CD4-positive, alpha-beta T cell treated with Interleukin-17A for 1 hour (primary cell): ENCODE results near the gene MYBL2.

Experiments
- DNase-seq: peaks from one replicate; pipeline ENCODE4 v3.0.0-alpha.2; 2020

The MYBL2 gene

GRCh38 chr20:43686820-43687219 lies 19.9 kb downstream of the MYBL2 start:
- no peak for DNase-seq

GRCh38 chr20:43689165-43689564 lies 22.3 kb downstream of the MYBL2 start:
- DNase-seq = no peak

GRCh38 chr20:43690943-43691598 lies 24.2 kb downstream of the MYBL2 start:
- DNase-seq = no peak

- peak; percentile 49 for DNase-seq
Measured at GRCh38 chr20:43691928-43692524, 25.1 kb downstream of the MYBL2 start.

GRCh38 chr20:43694763-43695162 lies 27.8 kb downstream of the MYBL2 start:
- no peak for DNase-seq

GRCh38 chr20:43695571-43695970 lies 28.7 kb downstream of the MYBL2 start:
- DNase-seq = no peak

GRCh38 chr20:43699941-43700565 lies 33.1 kb downstream of the MYBL2 start:
- DNase-seq = no peak

GRCh38 chr20:43700627-43701026 lies 33.7 kb downstream of the MYBL2 start:
- DNase-seq = no peak

GRCh38 chr20:43702502-43702901 lies 35.6 kb downstream of the MYBL2 start:
- DNase-seq = no peak

GRCh38 chr20:43710370-43711044 lies 43.6 kb downstream of the MYBL2 start:
- no peak for DNase-seq

DNA sequence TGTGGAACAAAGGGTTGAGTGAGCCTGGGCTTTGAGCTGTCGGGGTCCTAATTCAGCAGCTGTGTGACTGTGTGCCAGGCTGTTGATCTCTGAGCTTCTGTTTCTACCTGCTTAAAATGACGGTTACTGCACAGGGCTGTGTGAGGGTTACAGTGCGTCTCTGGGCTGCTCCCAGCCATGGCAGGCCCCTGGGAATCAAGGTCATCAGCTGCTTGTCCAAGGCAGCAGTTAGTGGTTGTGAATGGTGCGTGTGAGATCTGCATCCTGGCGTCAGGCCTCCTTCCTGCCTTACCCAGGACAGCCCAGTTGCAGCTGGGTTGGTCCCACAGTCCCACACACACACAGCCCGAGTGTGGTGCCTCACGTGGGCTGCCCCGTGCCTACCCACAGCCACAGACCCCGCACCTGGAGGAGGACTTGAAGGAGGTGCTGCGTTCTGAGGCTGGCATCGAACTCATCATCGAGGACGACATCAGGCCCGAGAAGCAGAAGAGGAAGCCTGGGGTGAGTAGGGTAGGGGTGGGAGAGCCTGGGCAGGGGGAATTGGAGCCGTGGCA lies 44.3 kb downstream of the MYBL2 start:
- DNase-seq = no peak

DNA sequence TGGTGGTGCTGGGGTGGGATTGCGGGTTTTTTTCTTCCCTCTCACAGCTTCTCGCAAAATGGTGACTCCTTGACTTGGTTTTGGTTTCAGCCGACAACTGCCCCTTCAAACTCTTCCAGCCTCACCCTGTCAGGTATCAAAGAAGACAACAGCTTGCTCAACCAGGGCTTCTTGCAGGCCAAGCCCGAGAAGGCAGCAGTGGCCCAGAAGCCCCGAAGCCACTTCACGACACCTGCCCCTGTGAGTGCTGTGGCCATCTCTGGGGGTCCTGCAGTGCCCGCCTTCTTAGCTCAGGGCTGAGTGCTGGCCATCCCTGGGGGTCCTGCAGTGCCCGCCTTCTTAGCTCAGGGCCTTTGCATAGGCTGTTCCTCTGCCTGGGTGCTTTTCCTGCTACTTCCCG lies 48.1 kb downstream of the MYBL2 start:
- DNase-seq = no peak

GRCh38 chr20:43715511-43715910 lies 48.6 kb downstream of the MYBL2 start:
- DNase-seq = no peak

GRCh38 chr20:43716123-43716522 lies 49.2 kb downstream of the MYBL2 start:
- DNase-seq = no peak

DNA sequence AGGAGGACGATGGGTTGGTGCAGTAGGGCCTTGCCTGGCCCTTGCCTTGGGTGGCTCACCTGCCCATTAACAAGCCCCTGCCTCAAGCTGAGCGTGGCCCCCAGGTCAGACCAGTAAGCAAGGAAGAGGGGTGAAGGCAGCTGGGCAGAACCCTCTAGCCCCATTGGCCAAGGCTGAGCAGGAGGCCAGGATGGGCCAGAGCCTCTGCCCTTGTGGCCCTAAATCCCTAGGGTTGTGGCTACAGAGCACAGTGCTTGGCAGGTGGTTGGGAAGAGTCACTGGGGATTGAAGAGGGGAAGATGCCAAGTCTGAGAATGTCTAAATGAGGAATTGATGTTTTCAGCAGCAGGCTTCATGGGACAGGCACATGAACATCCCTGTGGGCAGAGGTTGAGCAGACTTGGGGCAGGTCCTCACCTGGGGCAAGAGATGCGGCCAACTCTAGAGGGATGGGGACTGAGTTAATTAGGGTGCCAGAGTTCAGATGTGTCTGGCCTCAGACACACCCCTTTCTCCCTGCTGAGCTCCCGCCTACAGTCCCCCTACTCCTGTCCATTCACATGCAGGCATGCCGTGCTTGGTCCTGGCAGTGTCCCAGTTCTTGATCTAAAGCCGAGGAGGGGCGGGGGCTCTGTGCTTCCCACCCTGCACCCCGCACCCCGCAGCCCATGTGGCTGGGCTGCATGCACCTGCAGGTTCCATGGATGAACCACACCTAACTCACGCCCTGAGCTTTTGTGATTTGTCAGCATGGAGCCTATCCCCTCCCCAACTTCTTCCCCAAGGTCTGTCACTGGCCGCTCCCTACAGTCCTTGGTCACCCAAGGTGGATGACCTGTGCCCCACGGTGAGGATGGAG lies 50.1 kb downstream of the MYBL2 start:
- DNase-seq = no peak

DNA sequence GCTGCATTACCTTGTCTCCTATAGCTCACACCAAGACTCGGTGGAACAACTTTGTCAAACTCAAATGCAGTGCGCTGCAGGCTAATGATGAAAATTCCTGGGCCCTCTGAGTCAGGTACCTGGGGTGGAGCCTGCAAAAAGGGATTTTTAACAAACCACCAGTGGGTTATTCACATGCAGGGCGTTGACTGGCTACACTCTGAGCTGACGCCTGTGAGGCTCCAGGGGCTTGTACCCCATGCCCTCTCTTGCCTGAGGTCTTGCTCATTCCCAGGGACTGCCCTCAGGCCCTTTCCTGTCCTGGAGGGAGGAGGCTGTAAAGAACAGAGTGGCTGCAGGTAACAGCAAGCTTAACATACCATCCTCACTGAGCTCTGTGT lies 50.7 kb downstream of the MYBL2 start:
- DNase-seq = no peak

DNA sequence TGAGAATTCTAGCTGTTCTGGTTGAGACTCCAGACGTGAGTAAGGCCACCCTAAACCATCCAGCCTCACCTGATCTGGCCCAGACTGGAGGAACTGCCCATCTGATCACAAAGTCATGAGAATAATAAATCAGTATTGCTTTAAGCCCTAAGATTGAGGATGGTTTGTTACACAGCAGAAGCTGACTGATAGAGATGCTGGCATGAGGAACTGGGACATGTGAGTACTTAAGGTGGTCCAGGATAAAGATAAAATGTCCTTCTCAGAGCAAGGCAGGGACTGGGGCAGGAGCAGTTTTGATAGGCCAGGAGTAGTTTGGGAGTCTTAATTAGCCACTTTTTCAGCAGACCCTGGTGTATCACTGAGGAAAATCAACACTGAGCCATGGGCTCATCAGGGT lies 53.1 kb downstream of the MYBL2 start:
- DNase-seq = no peak

GRCh38 chr20:43721097-43721428 lies 54.1 kb downstream of the MYBL2 start:
- DNase-seq = no peak

DNA sequence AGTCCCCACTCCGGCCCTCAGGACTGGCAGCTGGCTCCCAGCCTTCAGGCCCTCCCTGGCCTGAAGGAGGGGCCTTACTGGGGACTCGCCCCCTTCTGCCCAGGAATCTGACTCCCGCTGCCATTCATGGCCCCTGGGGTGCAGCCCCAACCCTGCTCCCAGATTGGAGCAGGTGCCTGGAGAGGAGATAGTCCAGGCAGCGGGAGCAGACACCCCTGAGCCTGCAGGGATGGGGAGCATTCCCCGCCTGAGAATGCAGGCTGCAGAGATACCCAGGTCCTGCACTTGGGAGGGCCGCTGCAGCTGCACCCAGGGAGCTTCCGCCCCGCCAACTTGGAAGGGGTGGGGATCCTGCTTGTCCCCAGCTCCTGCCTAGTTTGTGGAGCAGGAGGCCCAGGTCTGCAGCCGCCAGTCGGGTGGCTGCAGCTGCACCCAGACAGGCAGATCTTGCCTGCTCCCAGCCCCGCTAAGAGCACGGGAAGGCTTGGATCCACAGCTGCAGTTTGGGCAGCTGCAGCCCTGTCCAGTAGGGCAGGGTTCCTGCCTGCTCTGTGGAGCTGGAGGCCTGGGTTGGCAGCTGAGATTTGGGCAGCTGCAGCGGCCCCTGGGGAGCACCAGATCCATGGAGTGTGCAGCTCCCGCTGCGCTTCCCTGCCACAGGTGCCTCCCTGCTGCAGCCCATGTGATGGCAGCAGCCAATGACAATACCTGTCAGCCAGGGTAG lies 54.7 kb downstream of the MYBL2 start:
- no peak for DNase-seq

GRCh38 chr20:43722153-43722505 lies 55.2 kb downstream of the MYBL2 start:
- DNase-seq = peak; percentile 65

GRCh38 chr20:43723186-43723585 lies 56.3 kb downstream of the MYBL2 start:
- DNase-seq = no peak

DNA sequence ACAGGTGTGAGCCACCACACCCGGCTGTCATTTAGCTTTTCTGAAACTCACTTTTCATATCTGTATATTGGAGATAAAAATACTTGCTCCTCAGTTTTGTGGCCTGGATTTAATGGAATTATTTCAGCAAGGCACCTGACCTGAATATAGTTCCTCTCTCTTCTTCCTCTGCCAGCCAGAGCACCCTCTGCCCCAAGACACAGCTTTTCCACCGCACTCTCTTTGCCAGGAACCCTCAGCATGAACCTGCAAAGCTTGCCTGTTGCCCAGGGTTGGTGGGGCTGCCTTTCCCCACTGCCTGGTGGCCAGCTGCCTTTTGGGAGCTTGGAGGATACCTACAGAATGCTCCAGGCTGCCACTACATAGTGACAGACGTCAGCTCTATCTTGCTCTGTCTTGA lies 56.8 kb downstream of the MYBL2 start:
- no peak for DNase-seq
